ENCODE measurements around the gene IP6K1. TPM values are rescaled to one million over a fixed set of nuclear protein-coding genes. Genes with fewer than 3 reads are reported as not detected.

The IP6K1 gene
- total RNA-seq, 1 donor from 2014 or later = 14.8 TPM

- ATAC-seq (ENCODE audit: poor library complexity) (no peak), DNase-seq (peak; percentile 44)
- intact Hi-C loops (cut with DNase I) = no loop called here
Observed at GRCh38 chr3:49717959-49718857, 68.1 kb downstream of the IP6K1 start.

GRCh38 chr3:49717211-49717958, 69.0 kb downstream of the IP6K1 start:
- peak; percentile 39 for DNase-seq
- no peak for ATAC-seq (ENCODE audit: poor library complexity)
- intact Hi-C loops (cut with DNase I) = no loop called here

GRCh38 chr3:49716691-49717210, 69.6 kb downstream of the IP6K1 start:
- ATAC-seq (ENCODE audit: poor library complexity) (no peak), DNase-seq (no peak)
- intact Hi-C loops (cut with DNase I) = no loop called here

GRCh38 chr3:49716169-49716568, 70.2 kb downstream of the IP6K1 start:
- ATAC-seq (ENCODE audit: poor library complexity) (no peak), DNase-seq (no peak)
- intact Hi-C loops (cut with DNase I) = no loop called here

- intact Hi-C loops (cut with DNase I) = no loop called here
- ATAC-seq (ENCODE audit: poor library complexity) = no peak
- peak; percentile 24 for DNase-seq
Observed at GRCh38 chr3:49715611-49716121, 70.7 kb downstream of the IP6K1 start.

- DNase-seq (peak; percentile 37), ATAC-seq (ENCODE audit: poor library complexity) (no peak)
- intact Hi-C loops (cut with DNase I) = no loop called here
Observed at GRCh38 chr3:49714728-49715550, 71.4 kb downstream of the IP6K1 start.

- intact Hi-C loops (cut with DNase I) = no loop called here
- DNase-seq = peak; percentile 29
- no peak for ATAC-seq (ENCODE audit: poor library complexity)
Observed at GRCh38 chr3:49713336-49714105, 72.8 kb downstream of the IP6K1 start.

- DNase-seq (peak; percentile 31), ATAC-seq (ENCODE audit: poor library complexity) (no peak)
- intact Hi-C loops (cut with DNase I) = no loop called here
Observed at GRCh38 chr3:49712631-49713317, 73.6 kb downstream of the IP6K1 start.

GRCh38 chr3:49712166-49712565, 74.2 kb downstream of the IP6K1 start:
- DNase-seq (peak; percentile 34), ATAC-seq (ENCODE audit: poor library complexity) (no peak)
- intact Hi-C loops (cut with DNase I) = no loop called here

GRCh38 chr3:49711489-49711888, 74.9 kb downstream of the IP6K1 start:
- DNase-seq (peak; percentile 20), ATAC-seq (ENCODE audit: poor library complexity) (no peak)
- intact Hi-C loops (cut with DNase I) = no loop called here

- ATAC-seq (ENCODE audit: poor library complexity) = no peak
- DNase-seq = no peak
- intact Hi-C loops (cut with DNase I) = no loop called here
Observed at GRCh38 chr3:49709852-49710251, 76.5 kb downstream of the IP6K1 start.

GRCh38 chr3:49707113-49707480, 79.2 kb downstream of the IP6K1 start:
- no peak for DNase-seq
- intact Hi-C loops (cut with DNase I) = no loop called here
- no peak for ATAC-seq (ENCODE audit: poor library complexity)

GRCh38 chr3:49706456-49707112, 79.8 kb downstream of the IP6K1 start:
- DNase-seq (peak; percentile 20), ATAC-seq (ENCODE audit: poor library complexity) (no peak)
- intact Hi-C loops (cut with DNase I) = no loop called here

- ATAC-seq (ENCODE audit: poor library complexity) (no peak), DNase-seq (no peak)
- intact Hi-C loops (cut with DNase I) = no loop called here
Observed at GRCh38 chr3:49705390-49705960, 80.9 kb downstream of the IP6K1 start.

- DNase-seq (no peak), ATAC-seq (ENCODE audit: poor library complexity) (no peak)
- intact Hi-C loops (cut with DNase I) = no loop called here
Observed at GRCh38 chr3:49704629-49705028, 81.7 kb downstream of the IP6K1 start.

- no peak for ATAC-seq (ENCODE audit: poor library complexity)
- no peak for DNase-seq
- intact Hi-C loops (cut with DNase I) = no loop called here
Observed at GRCh38 chr3:49703956-49704355, 82.4 kb downstream of the IP6K1 start.
